GM04503 (cell line): Measurements from ENCODE around the gene ZNF281.
A peak's percentile ranks its signal among the peaks of the same experiment; 100 is the strongest.
"Not testable (repeated sequence)": the region's sequence is repeated elsewhere in the genome, so short reads cannot be mapped to it uniquely, and the experiment has no call there.

Experiments
- DNase-seq: peaks from one replicate; pipeline ENCODE4 v3.0.0-alpha.2; 2012; ENCODE audit warnings: low read depth

Gene ZNF281

DNA sequence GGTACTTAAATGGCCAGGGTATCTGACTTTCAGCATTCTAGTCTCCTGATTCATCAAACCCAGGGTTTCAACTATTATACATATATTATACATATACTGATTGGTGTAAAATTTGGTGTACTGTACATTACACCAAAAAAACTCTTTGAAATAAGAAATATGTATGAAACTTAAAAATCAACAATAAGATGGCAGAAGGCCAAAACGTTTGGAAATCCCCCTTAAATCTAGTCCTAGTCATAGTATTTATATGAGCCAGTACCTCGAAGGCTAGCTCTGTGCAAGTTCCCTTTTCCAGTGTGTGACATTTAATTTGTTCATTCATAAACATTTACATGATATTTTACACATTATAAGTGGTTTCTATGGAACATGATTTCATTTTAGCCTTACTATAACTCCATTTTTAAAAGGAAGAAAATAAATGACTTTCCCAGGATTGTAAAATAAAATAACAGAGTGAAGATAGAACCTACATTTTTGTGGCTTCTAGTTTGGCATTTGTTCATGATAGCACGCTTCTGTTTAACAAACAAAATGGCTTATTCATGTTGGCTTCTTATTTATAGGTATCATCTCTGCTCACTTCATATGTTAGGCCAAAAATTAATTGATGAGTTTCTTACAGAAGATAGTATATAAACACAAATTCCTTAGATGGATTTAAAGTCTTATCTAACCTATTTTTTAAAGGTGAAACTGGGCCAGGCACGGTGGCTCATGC lies 18.8 kb upstream of the ZNF281 start:
- no peak for DNase-seq

DNA sequence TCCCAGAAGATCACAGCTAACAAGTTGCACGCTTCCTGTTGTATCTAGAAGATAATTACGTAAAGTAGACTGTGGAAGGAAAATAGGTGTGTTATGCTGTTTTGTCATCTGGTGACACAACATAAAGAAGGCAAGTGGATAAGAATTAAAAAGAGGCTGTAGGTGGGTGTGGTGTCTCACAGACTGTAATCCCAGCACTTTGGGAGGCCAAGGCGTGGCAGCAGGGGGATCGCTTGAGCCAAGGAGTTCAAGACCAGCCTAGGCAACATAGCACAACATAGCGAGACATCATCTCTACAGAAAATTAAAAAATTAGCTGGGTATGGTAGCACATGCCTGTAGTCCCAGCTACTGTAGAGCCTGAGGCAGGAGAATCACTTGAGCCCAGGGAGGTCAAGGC lies 17.9 kb upstream of the ZNF281 start:
- no peak for DNase-seq

DNA sequence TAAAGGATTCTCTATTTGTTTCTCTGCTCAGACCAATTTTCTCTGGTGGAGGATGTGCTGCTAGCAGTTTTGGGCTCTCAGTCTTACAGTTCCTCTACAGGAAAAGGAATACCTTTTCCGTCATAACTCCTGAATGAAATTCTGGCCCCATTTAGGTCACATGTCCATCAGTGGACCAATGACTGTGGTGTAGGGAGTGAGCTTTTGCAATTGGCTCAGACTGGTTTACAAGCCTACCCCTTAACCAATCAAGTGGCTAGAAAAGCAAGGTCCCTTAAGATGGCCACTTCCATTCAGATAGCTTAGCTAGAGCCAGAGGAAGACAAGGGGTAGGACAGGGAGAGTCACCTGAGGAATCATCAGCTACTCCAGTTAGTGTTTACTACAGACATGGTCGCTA lies 16.4 kb upstream of the ZNF281 start:
- no peak for DNase-seq

DNA sequence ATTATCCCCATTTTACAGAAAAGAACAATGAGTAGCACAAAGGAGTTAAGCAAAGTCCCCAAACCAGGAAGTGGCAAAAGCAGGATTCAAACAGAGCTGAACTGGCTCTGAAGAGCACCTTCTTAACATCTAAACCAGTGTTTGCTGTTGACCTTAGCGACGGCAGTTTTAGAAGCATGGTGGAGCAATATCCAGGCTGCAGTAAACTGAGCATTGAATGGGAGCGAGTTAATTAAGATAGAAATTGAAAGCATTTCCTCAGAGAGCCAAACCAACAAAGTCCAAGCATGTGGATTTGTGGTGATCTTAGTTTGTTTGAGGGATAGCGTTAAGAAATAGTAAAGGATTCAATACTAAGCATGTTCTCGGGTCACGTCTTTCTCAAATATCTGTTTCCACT lies 13.4 kb upstream of the ZNF281 start:
- DNase-seq: no peak

DNA sequence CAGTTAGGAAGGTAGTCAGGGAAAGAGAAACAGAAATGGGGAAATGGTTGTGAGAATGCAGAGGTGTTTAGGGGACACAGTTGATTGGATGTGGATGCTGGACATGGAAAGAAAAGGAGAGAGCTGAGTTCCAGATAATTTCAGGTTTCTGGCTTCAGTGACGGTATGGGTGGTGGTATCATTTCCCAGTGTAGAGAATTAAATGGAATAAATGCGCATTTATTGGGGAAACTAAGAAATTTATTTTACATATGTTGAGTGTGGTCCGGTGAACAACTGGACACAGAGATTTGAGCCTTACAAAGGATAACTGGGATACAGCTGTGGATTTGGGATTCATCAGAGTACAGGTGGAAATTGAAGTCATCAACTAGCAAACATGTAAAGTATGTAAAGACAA lies 12.4 kb upstream of the ZNF281 start:
- DNase-seq: no peak

DNA sequence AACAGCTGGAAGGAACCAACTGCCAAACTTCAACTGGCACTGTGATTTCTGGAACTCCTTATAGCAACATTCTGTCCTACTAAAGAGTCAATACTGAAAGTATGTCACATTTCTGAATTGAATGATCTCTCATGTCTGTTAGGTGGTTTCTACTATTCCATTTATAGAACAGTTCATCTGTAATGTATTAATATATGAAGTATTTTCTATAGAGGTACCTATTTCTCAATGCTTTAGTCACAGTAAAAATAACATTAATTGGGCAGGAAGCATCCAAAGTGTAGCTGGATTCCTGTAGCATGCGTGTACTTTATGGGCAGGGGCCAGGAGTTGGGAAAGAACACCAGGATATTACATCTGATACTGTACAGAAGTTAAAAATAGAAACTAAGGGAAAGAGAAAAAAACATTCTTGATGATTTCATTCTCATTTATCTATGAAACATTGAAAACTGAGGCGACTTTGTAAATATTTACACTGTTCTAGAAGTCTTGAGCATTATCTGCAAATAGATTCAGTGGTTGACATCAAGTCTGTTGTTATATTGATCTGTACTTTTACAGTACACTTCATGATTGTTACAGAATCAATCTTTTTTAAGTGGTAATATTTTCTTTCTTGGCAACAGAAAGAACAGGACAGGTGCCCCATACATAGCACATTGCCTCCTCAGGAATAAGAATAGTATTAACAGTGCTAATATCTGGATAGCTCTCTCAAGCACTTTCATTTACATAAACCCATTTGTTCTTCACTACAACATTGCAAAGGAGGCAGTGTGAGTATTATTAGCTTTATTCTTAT lies 6.2 kb upstream of the ZNF281 start:
- DNase-seq: peak; percentile 92

DNA sequence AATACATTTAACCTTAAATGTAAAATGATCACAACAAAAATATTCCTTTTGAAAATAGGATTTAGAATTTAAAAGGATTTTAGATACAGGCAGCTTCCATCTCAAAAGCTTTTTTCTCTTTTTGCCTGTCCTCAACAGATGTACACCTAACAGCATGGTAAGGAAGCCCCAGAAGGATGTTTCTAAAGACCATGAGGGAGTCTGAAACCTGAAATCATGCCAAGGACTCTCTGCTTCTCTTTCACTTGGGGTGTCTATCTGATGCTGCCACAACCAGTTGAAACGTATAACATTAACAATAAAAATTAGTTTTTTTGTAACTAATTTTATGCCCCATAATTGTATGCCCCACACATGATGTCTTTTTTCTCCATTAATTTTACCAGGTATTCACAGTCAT lies 5.4 kb upstream of the ZNF281 start:
- DNase-seq: no peak

DNA sequence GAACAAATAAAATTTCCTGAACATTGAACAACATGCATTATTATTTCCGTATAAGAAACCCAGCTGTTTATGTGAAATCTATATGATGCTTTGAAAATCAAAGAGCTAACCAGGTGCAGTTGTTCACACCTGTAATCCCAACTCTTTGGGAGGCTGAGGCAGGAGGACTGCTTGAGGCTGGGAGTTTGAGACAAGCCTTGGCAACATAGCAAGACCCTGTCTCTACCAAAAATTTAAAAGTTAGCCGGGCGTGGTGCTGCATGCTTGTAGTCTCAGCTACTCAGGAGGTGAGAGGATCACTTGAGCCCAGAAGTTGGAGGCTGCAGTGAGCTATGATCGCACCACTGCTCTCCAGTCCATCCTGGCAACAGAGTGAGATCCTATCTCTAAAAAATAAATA lies 4.8 kb upstream of the ZNF281 start:
- no peak for DNase-seq

DNA sequence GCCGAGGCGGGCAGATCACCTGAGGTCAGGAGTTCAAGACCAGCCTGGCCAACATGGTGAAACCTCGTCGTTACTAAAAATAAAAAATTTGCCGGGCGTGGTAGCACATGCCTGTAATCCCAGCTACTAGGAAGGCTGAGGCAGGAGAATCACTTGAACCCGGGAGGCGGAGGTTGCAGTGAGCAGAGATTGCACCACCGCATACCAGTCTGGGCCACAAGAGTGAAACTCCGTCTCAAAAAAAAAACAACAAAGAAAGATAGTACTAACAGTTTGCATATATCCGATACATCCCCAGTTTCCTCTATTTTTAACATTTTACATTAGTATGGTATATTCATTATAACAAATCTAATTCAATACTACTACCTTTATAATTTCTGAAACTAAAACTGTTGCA lies 3.9 kb upstream of the ZNF281 start:
- DNase-seq: not testable (repeated sequence)

DNA sequence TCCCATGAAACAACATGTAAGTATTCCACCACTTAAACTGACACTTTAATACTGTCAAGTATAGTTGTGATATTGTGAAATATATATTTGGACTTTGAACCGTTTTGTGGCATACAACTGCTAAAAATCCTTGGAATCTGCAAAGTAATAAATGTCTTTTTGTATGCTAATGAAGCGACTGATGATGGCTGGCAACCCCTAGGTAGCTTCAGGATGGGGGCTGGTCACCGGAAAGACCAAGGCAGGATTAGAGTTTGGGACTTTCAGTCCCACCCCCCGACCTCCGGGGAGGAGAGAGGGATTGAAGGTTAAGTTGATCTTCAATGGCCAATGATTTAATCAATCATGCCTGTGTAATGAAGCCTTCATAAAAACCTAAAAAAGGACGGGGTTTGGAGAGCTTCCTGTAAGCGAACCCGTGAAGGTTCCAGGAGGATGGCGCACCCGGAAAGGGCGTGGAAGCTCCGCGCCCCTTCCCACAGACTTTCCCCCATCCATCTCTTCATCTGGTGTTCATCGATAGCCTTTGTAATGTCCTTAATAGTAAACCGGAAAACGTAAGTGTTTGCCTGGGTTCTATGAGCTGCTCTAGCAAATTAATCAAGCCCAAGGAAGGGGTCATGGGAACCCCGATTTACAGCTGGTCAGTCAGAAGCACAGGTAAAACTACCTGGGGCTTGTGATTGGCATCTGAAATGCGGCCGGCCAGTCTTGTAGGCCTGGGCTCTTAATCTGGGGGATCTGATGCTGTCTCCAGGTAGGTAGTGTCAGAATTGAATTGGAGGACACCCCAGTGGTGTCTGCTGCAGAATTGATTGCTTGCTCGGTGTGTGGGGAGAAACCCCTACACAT lies 1.8 kb upstream of the ZNF281 start:
- no peak for DNase-seq

DNA sequence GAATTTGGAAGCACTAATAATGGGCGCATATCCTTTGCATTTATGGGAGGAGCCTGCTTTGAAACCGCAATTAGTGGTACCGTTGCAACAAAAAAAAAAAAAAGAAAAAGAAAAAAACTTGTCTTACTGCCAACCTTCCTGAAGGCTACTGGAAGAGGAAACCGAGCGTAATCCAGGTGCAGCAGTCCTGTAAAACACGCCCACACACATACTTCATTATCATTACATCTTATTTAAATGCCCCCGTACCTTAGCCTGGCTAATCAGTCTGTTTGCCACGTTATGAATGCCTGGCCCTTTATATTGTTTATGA lies 686 bp upstream of the ZNF281 start:
- DNase-seq: no peak

DNA sequence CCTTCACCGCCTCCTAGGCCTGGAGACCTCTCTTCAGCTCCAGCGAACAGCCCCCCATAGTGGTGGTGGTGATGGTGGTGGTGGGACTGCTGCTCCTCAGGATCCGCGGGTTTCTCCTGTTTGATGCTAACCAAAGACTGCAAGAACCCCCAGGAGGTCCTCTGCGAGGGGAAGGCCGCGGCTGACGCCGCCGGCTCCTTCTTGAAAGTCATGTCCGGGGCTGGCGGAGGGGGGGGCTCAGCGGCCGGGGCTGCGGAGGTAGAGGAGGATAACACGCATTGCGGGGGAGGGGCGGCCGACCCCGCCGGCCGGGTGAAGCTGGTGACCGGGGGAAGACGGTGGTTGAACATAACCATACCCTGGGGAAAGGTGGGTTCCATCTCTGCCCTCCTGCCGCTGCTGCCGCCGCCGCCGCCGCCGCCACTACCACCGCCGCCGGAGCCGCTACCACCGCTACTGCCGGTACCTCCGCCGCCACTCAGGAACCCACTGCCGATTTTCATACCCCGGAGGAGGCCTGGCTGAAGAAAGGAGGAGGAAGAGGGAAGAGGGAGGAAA lies 554 bp downstream of the ZNF281 start:
- DNase-seq: no peak

DNA sequence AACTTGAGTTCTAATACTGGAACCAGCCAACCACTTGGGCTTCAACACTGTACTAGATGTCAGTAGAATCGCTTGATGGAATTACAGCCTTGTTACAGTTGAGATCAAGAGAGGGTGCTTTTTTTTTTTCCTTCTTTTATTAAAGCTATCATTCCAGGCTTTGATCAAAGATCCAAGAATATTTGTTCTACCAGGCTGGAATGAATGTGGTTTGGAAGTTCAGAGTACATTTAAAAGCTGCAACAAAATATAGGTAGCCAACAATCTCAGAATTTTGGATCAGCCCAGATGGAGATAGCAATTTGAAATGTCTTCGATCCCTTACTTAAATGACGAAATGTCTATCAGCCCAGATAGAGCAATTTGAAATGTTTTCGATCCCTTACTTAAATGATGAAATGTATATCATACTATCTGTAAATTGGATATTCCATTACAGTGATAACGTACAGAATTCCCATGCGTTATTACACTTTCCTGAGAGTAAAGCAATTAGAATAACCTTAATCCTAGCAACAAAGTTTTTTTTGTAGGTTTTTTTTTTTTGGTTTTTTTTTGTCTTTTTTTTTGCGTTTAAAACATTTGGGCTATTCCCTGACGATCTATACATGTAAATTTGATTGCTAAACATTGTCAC lies 3.6 kb downstream of the ZNF281 start:
- no peak for DNase-seq

DNA sequence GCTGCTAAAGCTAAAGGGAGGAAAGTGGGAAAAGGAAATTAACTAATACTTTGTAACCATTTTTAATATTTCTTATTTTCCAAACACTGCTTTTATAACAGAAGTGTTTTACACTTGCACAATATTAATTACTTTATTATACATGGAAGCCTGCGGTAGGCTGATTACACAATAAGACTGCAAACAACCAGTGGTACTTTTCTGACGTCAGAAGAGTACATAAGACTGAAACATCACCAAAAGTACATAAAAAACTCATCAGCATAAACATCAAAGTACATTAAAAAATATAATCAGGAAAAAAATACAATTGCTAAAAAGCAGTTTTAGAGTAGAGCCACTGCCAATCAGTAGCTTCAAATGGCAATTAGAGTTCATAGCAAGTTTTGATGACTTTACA lies 4.6 kb downstream of the ZNF281 start:
- no peak for DNase-seq

DNA sequence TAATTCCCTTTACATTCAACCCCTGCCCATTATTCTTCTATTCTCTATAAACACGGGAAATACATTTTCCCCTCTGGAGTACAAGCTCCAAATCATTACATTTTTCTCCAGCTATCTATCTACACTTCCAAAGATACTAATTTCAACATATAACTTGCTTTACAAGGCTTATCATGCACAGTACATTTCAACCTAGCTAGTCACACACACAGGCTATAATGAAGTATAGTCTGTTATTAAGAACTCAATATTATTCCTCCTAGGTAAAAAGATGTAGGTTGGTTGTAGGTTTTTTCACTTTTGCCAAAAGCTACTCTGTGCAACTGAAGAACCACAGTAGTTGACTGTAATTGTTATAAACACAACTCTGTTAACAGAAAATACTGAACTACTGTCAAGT lies 8.1 kb downstream of the ZNF281 start:
- no peak for DNase-seq

DNA sequence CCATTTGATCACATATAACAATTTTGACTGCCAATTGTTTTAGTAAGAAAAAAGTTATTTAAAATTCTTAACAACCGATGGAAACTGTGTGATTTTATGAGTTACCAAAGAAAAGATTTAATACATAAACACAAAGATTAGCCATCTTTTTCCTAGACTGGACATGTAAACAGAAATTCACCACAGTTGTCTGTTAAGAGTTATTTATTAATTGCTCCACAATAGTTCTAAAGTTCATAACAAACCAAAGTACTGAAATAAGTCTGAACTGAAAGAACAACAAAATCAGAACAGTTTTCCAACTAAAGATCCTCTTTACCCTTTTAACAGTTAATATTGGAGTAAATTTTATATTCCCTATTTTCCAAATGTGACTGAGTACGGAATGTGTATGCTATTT lies 8.6 kb downstream of the ZNF281 start:
- no peak for DNase-seq

DNA sequence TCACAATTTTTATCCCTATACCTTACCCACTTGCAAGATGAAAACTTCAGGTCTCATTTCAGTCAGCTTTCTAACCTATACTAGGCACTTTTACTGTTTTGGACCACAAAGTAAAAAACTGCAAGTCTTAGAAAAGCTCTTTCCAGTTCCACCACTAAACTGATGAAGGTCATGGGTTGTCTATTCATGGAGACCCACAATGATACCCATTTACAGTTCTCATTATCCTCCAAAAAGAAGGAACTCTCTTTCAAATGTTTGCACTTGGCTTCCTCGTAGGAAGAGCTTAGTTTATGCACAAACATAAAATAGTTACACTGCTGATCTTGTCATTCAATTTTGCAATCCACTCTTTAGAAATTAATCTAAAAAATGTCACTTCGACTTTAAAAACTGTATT lies 9.3 kb downstream of the ZNF281 start:
- DNase-seq: no peak

DNA sequence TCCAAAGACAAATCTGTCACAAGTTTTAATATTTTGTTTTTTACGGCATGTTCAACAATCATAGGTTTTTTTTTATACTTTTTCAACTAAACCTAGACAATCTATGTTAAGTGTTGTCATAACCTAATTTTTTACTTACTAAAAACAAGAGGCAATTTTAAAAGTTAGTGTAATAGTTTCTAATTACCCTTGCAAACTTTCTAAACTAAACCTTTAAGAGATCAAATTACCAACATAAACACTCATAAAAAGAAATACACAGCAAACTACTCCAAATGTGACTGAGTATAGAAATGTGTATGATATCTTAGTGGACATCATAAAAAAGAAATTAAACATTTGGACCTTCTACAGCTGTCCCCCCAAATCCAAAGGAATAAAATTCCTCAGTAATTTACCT lies 10.0 kb downstream of the ZNF281 start:
- DNase-seq: no peak

DNA sequence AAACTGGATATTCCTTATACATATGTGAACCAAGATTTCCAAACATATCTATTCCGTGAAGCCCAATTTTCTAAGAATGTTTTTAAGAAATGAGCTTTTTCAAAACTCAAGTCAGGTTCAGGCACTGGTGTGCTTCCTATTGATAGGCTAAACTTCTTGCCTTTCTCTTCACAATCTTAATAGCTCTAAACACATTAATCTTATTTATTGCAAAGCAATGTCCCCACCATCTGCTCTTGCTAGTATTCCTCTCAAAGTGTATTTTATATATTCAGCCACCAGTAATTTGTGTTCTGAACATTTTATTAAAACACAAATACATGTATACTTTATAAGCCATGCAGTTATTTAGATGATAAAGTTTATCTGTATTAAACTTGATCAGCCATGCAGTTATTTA lies 11.5 kb downstream of the ZNF281 start:
- no peak for DNase-seq

DNA sequence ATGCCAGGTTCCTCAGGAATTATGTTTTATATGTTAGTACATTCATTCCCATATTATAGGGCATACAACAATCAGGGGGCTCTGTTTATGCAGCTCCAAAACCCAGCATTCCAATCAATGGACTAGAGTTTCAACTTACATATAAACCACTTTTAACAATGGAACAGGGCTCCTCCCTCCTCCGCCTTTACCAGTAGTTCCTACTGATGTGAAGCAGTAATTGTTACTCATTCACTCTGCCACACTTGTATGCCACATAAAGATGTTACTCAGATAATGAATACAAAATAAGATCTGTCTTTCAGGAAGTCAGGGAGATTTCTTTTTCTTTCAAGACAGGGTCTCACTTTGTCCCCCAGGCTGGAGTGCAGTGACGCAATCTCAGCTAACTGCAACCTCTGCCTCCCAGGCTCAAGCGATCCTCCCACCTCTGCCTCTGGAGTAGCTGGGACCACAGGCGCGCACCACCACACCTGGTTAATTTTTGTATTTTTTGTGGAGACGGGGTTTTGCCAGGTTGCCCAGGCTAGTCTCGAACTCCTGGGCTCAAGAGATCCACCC lies 17.1 kb downstream of the ZNF281 start:
- no peak for DNase-seq

DNA sequence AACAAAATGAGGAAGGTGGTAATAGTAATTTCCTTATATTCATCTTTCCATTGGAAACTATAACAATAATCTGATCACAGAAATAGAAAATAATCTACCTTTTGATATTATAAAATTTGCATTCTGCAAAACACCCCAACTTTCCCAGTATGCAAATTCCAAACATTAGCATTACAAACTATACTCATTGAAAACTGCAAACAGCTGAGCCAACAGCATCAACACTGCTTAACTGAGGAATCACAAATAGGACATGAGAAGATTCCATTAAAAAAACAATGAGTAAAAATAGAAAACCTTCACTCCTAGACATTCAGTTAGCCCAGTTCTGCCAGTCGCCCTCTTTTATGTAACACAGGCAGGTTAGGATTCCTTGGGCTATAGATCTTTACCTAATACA lies 18.1 kb downstream of the ZNF281 start:
- DNase-seq: no peak

DNA sequence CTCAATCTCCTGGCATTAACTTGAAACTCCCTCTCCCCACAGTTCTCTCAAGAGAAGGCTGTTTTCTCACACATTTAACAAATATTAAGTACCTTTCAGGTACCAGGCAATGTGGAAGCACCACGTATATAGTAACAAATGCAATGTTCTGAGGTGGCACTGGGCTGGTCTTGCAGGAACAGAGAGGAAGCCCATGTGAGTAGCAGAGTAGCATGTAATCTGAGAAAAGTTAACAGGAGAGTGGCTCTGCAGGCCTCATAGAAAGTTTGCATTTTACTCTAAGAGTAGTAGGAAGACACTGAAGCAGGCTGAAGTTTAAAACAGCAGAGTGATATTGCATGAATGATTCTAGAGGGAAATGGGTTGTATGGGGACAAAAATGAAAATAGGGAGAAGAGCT lies 21.0 kb downstream of the ZNF281 start:
- no peak for DNase-seq
